Progenitor cell of endocrine pancreas (in vitro differentiated cells): Measurements from ENCODE around the gene PTX3. TPM values are rescaled to one million over a fixed set of nuclear protein-coding genes. Genes with fewer than 3 reads are reported as not detected.

Experiments used
- DNase-seq: peaks from one replicate; pipeline ENCODE4 v3.0.0; 2021; ENCODE audit warnings: low spot score; ENCODE audit not compliant: unreplicated experiment
- H3K27ac Mint-ChIP-seq: 2 replicates; pipeline ENCODE4 v1.8.0; 2021; ENCODE audit warnings: mild to moderate bottlenecking, moderate library complexity, mixed read lengths
- H3K27me3 Mint-ChIP-seq: 2 replicates; pipeline ENCODE4 v1.8.0; 2021; ENCODE audit warnings: mixed read lengths
- H3K36me3 Mint-ChIP-seq: 2 replicates; pipeline ENCODE4 v1.8.0; 2022; ENCODE audit warnings: mixed read lengths; ENCODE audit not compliant: insufficient read depth
- H3K4me1 Mint-ChIP-seq: 2 replicates; pipeline ENCODE4 v1.8.0; 2021; ENCODE audit warnings: low read depth, mixed read lengths
- H3K4me3 Mint-ChIP-seq: 2 replicates; pipeline ENCODE4 v1.8.0; 2021; ENCODE audit warnings: low read depth, mild to moderate bottlenecking, moderate library complexity, mixed read lengths
- H3K9me3 Mint-ChIP-seq: 2 replicates; pipeline ENCODE4 v1.8.0; 2021; ENCODE audit warnings: low read depth, mixed read lengths
- total RNA-seq: library from RNA; stranded (reverse); gene quantifications from 2 replicates; pipeline ENCODE4 v1.2.1, GENCODE V29; 2021
- TF ChIP-seq, protein P1 (sequence below): fragments of 200-600 bp; sonication (generic); IDR thresholded peaks from one replicate; pipeline ENCODE4 v1.5.0; 2021; ENCODE audit warnings: antibody characterized with exemption, mild to moderate bottlenecking; ENCODE audit not compliant: unreplicated experiment

PTX3 gene
- total RNA-seq, 1 donor from 2014 or later = 0.34 TPM

- Mint-ChIP-seq H3K36me3 (peaks cover 2% of the 10 kb centered on the region), H3K4me1 (no peaks in the 10 kb centered on the region), H3K9me3 (no peaks in the 10 kb centered on the region), H3K27ac (no peak overlapping the region), H3K4me3 (no peak overlapping the region), H3K27me3 (no peaks in the 10 kb centered on the region)
- TF ChIP-seq, protein P1, sequence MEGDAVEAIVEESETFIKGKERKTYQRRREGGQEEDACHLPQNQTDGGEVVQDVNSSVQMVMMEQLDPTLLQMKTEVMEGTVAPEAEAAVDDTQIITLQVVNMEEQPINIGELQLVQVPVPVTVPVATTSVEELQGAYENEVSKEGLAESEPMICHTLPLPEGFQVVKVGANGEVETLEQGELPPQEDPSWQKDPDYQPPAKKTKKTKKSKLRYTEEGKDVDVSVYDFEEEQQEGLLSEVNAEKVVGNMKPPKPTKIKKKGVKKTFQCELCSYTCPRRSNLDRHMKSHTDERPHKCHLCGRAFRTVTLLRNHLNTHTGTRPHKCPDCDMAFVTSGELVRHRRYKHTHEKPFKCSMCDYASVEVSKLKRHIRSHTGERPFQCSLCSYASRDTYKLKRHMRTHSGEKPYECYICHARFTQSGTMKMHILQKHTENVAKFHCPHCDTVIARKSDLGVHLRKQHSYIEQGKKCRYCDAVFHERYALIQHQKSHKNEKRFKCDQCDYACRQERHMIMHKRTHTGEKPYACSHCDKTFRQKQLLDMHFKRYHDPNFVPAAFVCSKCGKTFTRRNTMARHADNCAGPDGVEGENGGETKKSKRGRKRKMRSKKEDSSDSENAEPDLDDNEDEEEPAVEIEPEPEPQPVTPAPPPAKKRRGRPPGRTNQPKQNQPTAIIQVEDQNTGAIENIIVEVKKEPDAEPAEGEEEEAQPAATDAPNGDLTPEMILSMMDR = no peak
- DNase-seq = no peak
These were observed 13.3 kb upstream of the PTX3 start for GRCh38 chr3:157423337-157423736.

DNA sequence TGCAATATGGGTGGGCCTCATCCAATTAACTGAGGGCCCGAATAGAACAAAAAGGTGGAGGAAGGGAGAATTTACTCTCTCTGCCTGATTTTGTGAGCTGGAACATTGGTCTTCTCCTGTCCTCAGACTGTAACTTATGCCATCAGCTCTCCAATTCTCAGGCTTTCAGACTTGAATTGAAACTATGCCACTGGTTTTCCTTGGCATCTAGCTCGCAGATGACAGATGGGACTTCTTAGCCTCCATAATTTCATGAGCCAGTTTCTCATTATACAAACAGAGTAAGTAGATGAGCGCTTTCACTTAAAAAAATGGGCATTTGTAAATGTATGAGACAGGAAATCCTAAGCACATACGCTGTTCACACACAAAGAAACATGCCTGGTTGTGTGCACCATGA, 8.7 kb upstream of the PTX3 start:
- TF ChIP-seq, protein P1 = no peak

DNA sequence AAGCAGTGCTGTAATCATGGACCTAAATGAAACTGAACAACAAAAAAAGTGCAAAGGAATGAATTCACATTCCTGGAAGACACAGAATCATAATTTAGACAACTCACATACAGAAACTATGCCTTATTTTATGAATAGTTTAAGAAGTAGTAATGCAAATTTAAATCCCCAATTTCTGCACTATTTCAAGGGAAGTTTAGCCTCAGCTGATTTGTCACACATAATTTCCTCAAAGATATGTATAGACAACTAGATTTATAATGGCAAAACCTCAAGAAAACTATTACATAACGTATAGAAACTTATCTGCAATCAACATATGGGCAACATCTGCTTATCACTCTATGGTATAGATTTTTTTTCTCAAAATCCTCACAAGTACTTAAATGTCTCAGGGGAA, 7.8 kb upstream of the PTX3 start:
- peaks cover 5% of the 10 kb centered on the region for H3K27me3 Mint-ChIP-seq
- TF ChIP-seq, protein P1 = no peak
- H3K36me3 Mint-ChIP-seq = peaks cover 2% of the 10 kb centered on the region
- H3K4me1 Mint-ChIP-seq = no peaks in the 10 kb centered on the region
- DNase-seq = no peak
- H3K27ac Mint-ChIP-seq = no peak overlapping the region
- H3K4me3 Mint-ChIP-seq = no peak overlapping the region
- H3K9me3 Mint-ChIP-seq = no peaks in the 10 kb centered on the region

More for the DNA sequence above, 8.7 kb upstream of the PTX3 start:
- no peak for DNase-seq
- H3K27ac Mint-ChIP-seq = no peak overlapping the region
- H3K4me1 Mint-ChIP-seq = no peaks in the 10 kb centered on the region
- no peak overlapping the region for H3K4me3 Mint-ChIP-seq
- H3K9me3 Mint-ChIP-seq = no peaks in the 10 kb centered on the region
- H3K36me3 Mint-ChIP-seq = peaks cover 2% of the 10 kb centered on the region
- H3K27me3 Mint-ChIP-seq = no peaks in the 10 kb centered on the region

- DNase-seq = no peak
- TF ChIP-seq, protein P1 = no peak
- Mint-ChIP-seq H3K36me3 (no peaks in the 10 kb centered on the region), H3K9me3 (no peaks in the 10 kb centered on the region), H3K4me1 (no peaks in the 10 kb centered on the region), H3K27me3 (peaks cover 5% of the 10 kb centered on the region), H3K4me3 (no peak overlapping the region), H3K27ac (no peak overlapping the region)
These were observed 6.9 kb upstream of the PTX3 start for GRCh38 chr3:157429708-157430107.

GRCh38 chr3:157438194-157438730, 1.6 kb downstream of the PTX3 start:
- H3K27me3 Mint-ChIP-seq = peaks cover 32% of the 10 kb centered on the region
- DNase-seq = no peak
- peaks cover 8% of the 10 kb centered on the region for H3K4me1 Mint-ChIP-seq
- H3K36me3 Mint-ChIP-seq = no peaks in the 10 kb centered on the region
- H3K27ac Mint-ChIP-seq = no peak overlapping the region
- TF ChIP-seq, protein P1 = no peak
- H3K9me3 Mint-ChIP-seq = no peaks in the 10 kb centered on the region
- peak overlapping the region; percentile 76 for H3K4me3 Mint-ChIP-seq
